ENCODE data around the gene XXYLT1.
"Not testable (repeated sequence)": the region's sequence is repeated elsewhere in the genome, so short reads cannot be mapped to it uniquely, and the experiment has no call there.

The XXYLT1 gene

DNA sequence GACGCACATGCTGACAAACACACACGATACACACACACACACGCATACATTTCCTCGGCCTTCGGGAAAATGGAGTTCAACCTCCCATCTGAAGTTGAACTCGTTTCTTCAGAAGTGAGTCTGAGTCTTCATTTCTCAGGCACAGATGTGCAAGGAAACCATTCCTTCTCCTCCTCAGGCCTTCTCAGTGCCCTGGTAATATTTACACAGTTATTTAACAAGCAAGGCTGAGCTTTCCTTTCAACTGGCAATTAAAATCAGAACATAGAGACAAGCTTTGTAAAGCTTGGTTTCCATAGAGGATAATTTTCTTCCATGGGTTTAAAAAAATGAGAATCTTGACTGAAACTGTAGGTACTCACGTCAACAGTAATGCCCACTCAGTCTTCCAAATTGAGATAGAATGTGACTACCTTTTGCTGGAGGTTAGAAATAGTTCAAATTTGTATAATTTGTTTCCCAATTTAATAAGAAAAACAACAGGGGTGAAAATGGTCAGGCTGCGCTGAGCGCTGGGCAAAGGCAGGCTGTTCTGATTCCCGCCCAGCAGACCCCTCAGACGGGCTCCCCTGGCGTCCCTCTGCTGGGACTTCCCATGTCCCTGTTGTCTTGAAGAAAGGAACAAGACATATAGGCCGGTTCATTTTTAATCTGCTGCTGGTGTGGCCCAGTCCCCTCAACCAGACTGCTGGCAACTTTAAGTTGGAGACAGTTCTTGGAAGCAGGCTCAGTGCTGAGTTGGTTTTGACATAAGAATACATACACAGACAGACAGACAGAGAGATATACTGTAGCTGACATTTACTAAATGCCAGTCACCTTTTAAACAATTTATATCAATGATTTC, 174.3 kb downstream of the XXYLT1 start:
- no peak for DNase-seq (ENCODE audit: low read depth)

- DNase-seq (ENCODE audit: low read depth) = no peak
Observed at GRCh38 chr3:195096053-195096452, 174.9 kb downstream of the XXYLT1 start.

GRCh38 chr3:195095704-195096036, 175.3 kb downstream of the XXYLT1 start:
- peak; percentile 55 for DNase-seq (ENCODE audit: low read depth)

DNA sequence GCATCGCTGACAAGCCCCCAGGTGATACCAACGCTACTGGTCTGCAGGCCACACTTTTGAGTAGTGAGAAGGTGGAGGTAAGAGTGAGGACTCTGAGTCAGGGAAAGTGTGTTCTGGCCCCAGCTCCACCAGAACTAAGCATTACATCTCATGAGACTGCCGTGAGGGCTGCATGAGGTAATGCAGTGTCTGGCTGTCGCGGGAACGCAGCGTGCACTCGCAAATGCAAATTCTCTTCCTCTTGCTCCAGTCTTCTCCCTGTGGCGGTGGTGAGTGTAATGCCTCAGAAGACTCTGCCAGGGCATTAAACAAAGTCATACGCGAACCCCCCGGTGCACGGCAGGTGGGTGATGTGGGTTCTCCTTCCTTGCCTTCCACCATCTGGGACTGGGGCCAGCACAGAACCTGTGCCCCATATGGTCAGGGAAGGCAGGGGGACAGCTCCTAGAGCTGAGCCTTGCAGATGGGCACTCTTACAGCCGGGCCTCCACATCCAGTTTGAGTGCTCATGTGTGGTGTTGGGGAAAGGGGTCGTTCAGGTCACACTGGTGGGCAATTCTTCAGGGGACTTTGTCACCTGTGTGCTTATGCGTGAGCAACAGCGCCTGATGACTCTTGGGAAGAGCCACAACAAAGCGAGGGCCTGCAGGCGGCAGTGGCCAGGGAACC, 175.8 kb downstream of the XXYLT1 start:
- DNase-seq (ENCODE audit: low read depth) = no peak

DNA sequence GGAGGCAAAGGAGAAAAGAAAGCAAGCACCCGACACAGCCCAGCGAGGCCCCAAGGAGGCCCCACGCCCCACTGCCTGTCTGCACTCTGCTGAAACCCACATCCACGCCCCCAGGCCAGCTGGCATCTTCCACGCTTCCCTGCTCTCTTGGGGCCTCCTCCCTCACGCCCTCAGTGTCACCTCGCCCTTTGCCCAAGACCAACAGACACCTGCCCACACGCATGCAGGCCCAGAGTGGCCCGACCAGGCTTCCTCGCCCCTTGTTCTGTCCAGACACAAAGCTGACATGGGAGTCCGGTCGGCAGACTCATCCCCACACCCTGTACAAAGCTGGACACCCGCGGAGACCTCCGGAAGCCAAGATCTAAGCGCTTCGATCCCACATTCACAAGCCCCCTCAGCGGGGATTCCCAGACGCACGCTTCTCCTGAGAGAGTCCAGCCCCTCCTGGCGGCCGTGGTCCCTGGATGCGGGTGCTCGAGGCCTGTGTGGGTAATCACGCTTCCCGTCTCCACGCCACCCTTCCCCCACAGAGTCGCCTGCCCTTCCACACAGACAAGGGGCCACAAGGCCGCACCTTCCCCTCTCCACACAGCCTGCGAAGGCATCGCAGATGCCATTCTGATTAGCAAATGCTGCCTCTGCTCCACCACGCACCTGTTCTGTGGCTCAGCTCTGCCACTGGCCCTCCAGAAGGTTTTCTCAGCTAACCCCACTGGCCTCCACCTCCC, 176.6 kb downstream of the XXYLT1 start:
- peak; percentile 29 for DNase-seq (ENCODE audit: low read depth)

DNA sequence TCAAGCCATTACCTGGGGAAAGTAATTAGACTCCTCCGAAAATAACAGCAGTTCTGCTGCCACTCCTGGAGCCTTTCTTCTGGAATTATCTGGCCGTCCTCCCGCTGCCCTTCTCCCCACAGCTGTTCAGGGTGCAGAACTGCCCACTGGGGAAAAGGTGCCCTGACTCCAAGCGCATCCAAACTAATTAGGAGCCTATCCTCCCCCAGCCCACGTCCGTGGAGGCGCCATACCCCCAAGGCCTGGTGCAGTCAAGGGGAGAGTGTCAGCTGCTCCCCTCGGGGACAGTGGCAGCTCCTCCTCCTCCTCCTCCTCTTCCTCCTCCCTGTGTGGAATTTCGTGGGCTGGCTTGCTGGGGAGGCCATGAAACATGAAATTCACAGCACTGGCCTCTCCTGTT, 177.2 kb downstream of the XXYLT1 start:
- DNase-seq (ENCODE audit: low read depth) = no peak

DNA sequence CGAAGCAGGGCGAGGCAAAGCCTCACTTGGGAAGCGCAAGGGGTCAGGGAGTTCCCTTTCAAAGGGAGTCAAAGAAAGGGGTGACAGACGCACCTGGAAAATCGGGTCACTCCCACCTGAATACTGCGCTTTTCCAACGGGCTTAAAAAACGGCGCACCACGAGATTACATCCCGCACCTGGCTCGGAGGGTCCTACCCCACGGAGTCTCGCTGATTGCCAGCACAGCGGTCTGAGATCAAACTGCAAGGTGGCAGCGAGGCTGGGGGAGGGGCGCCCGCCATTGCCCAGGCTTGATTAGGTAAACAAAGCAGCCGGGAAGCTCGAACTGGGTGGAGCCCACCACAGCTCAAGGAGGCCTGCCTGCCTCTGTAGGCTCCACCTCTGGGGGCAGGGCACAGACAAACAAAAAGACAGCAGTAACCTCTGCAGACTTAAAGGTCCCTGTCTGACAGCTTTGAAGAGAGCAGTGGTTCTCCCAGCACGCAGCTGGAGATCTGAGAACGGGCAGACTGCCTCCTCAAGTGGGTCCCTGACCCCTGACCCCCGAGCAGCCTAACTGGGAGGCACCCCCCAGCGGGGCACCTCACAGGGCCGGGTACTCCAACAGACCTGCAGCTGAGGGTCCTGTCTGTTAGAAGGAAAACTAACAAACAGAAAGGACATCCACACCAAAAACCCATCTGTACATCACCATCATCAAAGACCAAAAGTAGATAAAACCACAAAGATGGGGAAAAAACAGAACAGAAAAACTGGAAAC, 182.9 kb downstream of the XXYLT1 start:
- DNase-seq (ENCODE audit: low read depth) = not testable (repeated sequence)

DNA sequence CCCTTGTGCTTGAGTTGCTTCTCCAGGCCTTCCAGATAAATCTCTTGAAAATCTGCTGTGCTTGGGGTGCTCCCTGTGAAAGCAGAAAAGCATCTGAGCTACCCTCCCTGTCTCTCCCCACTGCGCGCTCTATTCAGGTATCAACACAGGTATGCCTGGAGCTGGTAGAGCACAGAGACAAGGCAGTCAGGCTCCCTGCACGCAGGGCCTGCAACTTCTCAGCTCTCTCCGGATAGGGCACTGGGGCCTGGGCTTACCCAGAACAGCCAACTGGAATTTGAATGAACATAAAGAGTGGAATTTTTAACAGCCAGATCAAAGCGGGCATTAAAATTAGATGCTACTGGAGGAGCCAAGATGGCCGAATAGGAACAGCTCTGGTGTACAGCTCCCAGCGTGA, 183.6 kb downstream of the XXYLT1 start:
- no peak for DNase-seq (ENCODE audit: low read depth)

DNA sequence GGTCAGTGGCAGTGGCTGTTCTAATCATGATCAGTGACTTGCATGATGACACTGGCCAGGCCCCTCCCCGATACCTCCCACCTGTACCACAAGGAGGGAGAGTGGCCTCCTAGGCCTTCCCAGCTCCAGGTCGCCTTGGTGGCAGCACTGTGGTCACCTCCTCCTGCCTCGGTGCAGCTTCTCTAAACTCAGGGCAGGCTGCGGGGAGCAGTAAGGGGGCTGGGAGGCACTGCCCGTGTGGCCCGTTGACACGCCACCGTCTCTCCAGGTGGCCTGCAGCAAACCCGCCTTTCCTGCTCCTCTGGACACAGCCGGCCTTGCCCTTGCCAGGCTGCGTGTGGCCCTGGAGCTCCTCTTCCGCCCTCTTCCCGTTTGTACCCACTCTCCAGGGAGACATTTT, 184.1 kb downstream of the XXYLT1 start:
- DNase-seq (ENCODE audit: low read depth) = no peak

GRCh38 chr3:195086341-195086740, 184.6 kb downstream of the XXYLT1 start:
- DNase-seq (ENCODE audit: low read depth) = no peak

DNA sequence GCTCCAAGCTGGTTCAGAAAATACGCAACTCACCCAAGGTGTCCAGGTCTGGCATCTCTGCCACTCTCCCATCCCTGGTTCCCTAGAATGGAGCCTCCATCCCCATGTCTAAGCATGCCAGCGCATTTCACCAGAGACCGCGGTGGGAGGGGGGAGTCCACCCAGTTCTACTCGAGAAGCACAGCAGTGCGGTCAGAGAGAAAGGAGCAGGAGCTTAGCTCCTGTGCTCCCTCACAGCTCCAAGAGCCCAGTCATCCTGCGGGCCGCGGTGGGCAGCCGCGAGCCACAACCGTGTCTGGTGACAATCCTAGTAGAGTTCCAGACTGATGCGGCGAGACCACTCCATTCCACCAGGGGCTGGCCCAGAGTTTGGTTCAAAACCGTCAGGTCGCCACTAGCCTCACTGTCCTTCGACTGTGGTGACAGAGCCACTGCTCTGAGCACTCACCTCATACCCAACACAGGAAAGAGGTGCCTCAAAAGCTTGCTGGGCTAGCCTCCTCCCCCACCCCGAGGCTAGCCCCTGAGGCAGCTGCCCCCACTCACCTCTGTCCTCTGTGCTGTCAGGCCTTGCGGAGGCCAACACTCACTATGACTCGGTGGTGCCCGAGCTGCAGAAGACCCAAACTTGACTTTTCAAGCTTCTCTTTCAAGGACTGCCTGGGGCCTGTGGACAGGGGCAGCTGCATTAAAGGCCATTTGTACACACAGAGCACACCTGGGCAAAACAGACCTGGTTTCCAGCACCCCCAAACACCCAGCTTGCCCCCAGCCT, 185.4 kb downstream of the XXYLT1 start:
- no peak for DNase-seq (ENCODE audit: low read depth)

GRCh38 chr3:195084746-195085145, 186.2 kb downstream of the XXYLT1 start:
- no peak for DNase-seq (ENCODE audit: low read depth)

GRCh38 chr3:195083659-195084058, 187.3 kb downstream of the XXYLT1 start:
- DNase-seq (ENCODE audit: low read depth) = no peak

DNA sequence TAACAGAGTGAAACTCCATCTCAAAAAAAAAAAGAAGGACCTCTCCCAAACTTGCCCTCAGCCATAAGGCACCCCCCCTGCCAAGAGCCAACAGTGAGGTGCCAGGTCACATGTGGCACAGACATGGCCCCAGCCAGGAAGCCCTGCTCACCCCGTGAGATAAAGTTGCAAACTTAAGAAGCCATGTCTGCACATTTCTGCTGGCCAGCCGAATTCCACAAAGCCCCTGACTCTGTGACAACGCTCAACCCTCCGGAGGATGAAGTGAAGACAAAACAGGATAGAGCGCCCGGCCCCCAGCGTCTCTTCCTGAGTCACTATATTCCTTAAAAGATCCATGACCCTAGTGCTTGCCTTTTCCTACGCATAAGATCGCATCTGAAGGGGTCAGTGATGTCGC, 188.1 kb downstream of the XXYLT1 start:
- no peak for DNase-seq (ENCODE audit: low read depth)

DNA sequence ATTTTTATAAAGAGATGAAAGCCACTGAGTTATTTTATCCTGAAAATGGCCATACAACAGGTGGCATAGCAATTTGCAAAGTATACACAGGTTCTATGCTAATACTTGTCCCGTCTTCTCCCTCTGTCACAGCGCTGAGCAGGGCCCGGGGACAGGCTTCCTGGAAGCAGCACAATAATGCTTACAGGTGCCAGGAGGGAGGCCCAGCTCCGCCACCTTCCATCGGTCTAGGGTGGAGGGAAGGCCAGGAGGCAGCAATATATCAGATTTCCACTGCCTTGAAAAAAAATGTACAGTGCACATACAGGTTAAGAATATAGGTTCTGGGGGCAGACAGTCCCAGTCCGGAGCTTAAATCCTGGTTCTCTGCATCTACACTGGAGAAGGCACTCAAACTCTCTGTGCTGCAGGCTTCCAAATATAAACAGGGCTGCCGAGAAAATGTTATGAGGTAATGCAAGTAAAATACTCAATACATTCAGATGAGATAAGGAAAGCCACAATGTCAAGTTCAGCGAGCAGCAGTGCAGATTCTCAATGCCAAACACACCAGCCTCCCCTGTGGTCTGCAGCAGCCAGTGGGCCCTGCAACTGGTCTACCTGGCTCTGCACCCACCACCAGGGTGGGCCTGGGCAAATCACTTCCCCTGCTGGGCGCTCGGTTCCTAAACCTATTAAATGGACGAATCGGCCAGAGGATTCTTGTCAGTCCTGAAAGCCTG, 189.6 kb downstream of the XXYLT1 start:
- peak; percentile 68 for DNase-seq (ENCODE audit: low read depth)

GRCh38 chr3:195080571-195081151, 190.3 kb downstream of the XXYLT1 start:
- no peak for DNase-seq (ENCODE audit: low read depth)

GRCh38 chr3:195080125-195080524, 190.8 kb downstream of the XXYLT1 start:
- DNase-seq (ENCODE audit: low read depth) = no peak

- peak; percentile 16 for DNase-seq (ENCODE audit: low read depth)
Observed at GRCh38 chr3:195079636-195080035, 191.3 kb downstream of the XXYLT1 start.

DNA sequence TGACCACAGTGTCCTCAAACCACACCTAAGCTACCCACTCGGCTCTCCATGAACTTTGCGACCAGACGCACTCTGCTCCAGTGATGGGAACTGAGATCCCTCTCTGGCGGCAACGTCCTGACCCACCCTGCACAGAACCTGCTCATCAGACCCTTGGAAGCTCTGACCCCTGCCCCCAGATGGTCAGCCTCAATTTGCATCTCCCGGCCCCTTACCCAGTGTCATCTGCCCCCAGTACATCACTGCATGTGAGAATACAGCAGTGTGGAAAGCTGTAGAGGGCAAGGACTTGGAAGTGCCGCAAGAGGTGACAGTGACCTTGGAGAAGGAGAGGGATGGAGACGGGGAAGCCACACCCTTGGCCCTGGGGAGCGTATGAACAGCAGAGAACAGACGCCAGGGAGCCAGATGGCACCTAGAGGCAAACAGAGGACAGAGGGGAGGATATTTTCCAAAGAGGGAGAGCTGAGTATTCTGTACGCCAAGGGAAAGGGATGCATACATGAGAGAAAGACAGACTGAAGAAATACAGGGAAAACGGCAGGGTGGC, 192.0 kb downstream of the XXYLT1 start:
- no peak for DNase-seq (ENCODE audit: low read depth)

Measured in amniotic epithelial cell (primary cell).